Activated naive CD4-positive, alpha-beta T cell treated with anti-CD3 and anti-CD28 coated beads, Interleukin-2, amount 50 U/mL, for 24 hours (primary cell): Measurements from ENCODE around the gene PLAAT3.
A peak's percentile ranks its signal among the peaks of the same experiment; 100 is the strongest.
"Not testable (repeated sequence)": the region's sequence is repeated elsewhere in the genome, so short reads cannot be mapped to it uniquely, and the experiment has no call there.

ENCODE experiments used
- H3K27ac Mint-ChIP-seq: one replicate; pipeline ENCODE4 v1.8.0; 2021; ENCODE audit warnings: mild to moderate bottlenecking, mixed read lengths
- H3K27me3 Mint-ChIP-seq: one replicate; pipeline ENCODE4 v1.8.0; 2021; ENCODE audit warnings: mixed read lengths
- H3K36me3 Mint-ChIP-seq: one replicate; pipeline ENCODE4 v1.8.0; 2021; ENCODE audit warnings: mixed read lengths
- H3K4me1 Mint-ChIP-seq: one replicate; pipeline ENCODE4 v1.8.0; 2021; ENCODE audit warnings: mixed read lengths
- H3K4me3 Mint-ChIP-seq: one replicate; pipeline ENCODE4 v1.8.0; 2021; ENCODE audit warnings: mild to moderate bottlenecking, mixed read lengths
- H3K9me3 Mint-ChIP-seq: one replicate; pipeline ENCODE4 v1.8.0; 2021; ENCODE audit warnings: mixed read lengths

Gene PLAAT3

GRCh38 chr11:63542506-63542905, 71.7 kb downstream of the PLAAT3 start:
- H3K4me1 Mint-ChIP-seq, result peaks cover 62% of the 10 kb centered on the region
- peak overlapping the region; percentile 48 for H3K27ac Mint-ChIP-seq
- H3K27me3 Mint-ChIP-seq, H3K9me3 Mint-ChIP-seq, H3K4me3 Mint-ChIP-seq: not testable (repeated sequence)
- H3K36me3 Mint-ChIP-seq, result peaks cover 16% of the 10 kb centered on the region

- Mint-ChIP-seq H3K4me3 (peak overlapping the region; percentile 83), H3K9me3 (no peaks in the 10 kb centered on the region), H3K4me1 (peaks cover 92% of the 10 kb centered on the region), H3K36me3 (peaks cover 3% of the 10 kb centered on the region), H3K27me3 (no peaks in the 10 kb centered on the region), H3K27ac (peak overlapping the region; percentile 94)
These were observed 76.7 kb downstream of the PLAAT3 start for GRCh38 chr11:63537293-63538101.

- Mint-ChIP-seq H3K4me1 (peaks cover 92% of the 10 kb centered on the region), H3K4me3 (peak within 1 kb of the TSS; percentile 83)
These were observed 77.5 kb downstream of the PLAAT3 start, which contains the start of gene PLAAT4 for GRCh38 chr11:63536669-63537292. TSS of gene PLAAT4 (plus strand) at chr11:63536808. CDS start at chr11:63536869, 61 bp downstream.

GRCh38 chr11:63535734-63536133, 78.5 kb downstream of the PLAAT3 start:
- Mint-ChIP-seq H3K9me3 (no peaks in the 10 kb centered on the region), H3K27me3 (no peaks in the 10 kb centered on the region), H3K4me1 (peaks cover 96% of the 10 kb centered on the region), H3K36me3 (peaks cover 3% of the 10 kb centered on the region), H3K4me3 (peak overlapping the region; percentile 83), H3K27ac (peak overlapping the region; percentile 94)

More at GRCh38 chr11:63536669-63537292, 77.5 kb downstream of the PLAAT3 start, which contains the start of gene PLAAT4:
- H3K9me3 Mint-ChIP-seq, result no peaks in the 10 kb centered on the region
- H3K27ac Mint-ChIP-seq, result peak within 1 kb of the TSS; percentile 94
- peaks cover 3% of the 10 kb centered on the region for H3K36me3 Mint-ChIP-seq
- H3K27me3 Mint-ChIP-seq, result no peaks in the 10 kb centered on the region

GRCh38 chr11:63534895-63535461, 79.3 kb downstream of the PLAAT3 start:
- H3K4me3 Mint-ChIP-seq, result peak overlapping the region; percentile 30
- H3K36me3 Mint-ChIP-seq, result no peaks in the 10 kb centered on the region
- H3K9me3 Mint-ChIP-seq, result no peaks in the 10 kb centered on the region
- peaks cover 93% of the 10 kb centered on the region for H3K4me1 Mint-ChIP-seq
- H3K27me3 Mint-ChIP-seq, result no peaks in the 10 kb centered on the region
- peak overlapping the region; percentile 51 for H3K27ac Mint-ChIP-seq

- peaks cover 93% of the 10 kb centered on the region for H3K4me1 Mint-ChIP-seq
- no peaks in the 10 kb centered on the region for H3K9me3 Mint-ChIP-seq
- H3K4me3 Mint-ChIP-seq, result peak overlapping the region; percentile 39
- no peaks in the 10 kb centered on the region for H3K27me3 Mint-ChIP-seq
- peak overlapping the region; percentile 91 for H3K27ac Mint-ChIP-seq
- no peaks in the 10 kb centered on the region for H3K36me3 Mint-ChIP-seq
These were observed 80.2 kb downstream of the PLAAT3 start for GRCh38 chr11:63534076-63534475.

- no peaks in the 10 kb centered on the region for H3K36me3 Mint-ChIP-seq
- H3K27me3 Mint-ChIP-seq, result no peaks in the 10 kb centered on the region
- H3K4me1 Mint-ChIP-seq, result peaks cover 89% of the 10 kb centered on the region
- no peak overlapping the region for H3K27ac Mint-ChIP-seq
- H3K9me3 Mint-ChIP-seq, result no peaks in the 10 kb centered on the region
- no peak overlapping the region for H3K4me3 Mint-ChIP-seq
These were observed 81.3 kb downstream of the PLAAT3 start for GRCh38 chr11:63532799-63533475.

- Mint-ChIP-seq H3K27ac (peak overlapping the region; percentile 15), H3K9me3 (no peaks in the 10 kb centered on the region), H3K27me3 (no peaks in the 10 kb centered on the region), H3K4me3 (peak overlapping the region; percentile 67), H3K36me3 (no peaks in the 10 kb centered on the region), H3K4me1 (peaks cover 86% of the 10 kb centered on the region)
These were observed 82.1 kb downstream of the PLAAT3 start for GRCh38 chr11:63532117-63532516.

- H3K27me3 Mint-ChIP-seq, H3K9me3 Mint-ChIP-seq, H3K36me3 Mint-ChIP-seq: not testable (repeated sequence)
- Mint-ChIP-seq H3K4me3 (peak overlapping the region; percentile 70), H3K27ac (peak overlapping the region; percentile 93), H3K4me1 (peaks cover 79% of the 10 kb centered on the region)
These were observed 83.0 kb downstream of the PLAAT3 start for GRCh38 chr11:63531074-63531792.

GRCh38 chr11:63530021-63530420, 84.2 kb downstream of the PLAAT3 start:
- H3K4me1 Mint-ChIP-seq, result peaks cover 67% of the 10 kb centered on the region
- no peaks in the 10 kb centered on the region for H3K27me3 Mint-ChIP-seq
- H3K36me3 Mint-ChIP-seq, result no peaks in the 10 kb centered on the region
- H3K27ac Mint-ChIP-seq, result peak overlapping the region; percentile 41
- no peaks in the 10 kb centered on the region for H3K9me3 Mint-ChIP-seq
- no peak overlapping the region for H3K4me3 Mint-ChIP-seq

GRCh38 chr11:63529373-63529772, 84.9 kb downstream of the PLAAT3 start:
- Mint-ChIP-seq H3K27ac (peak overlapping the region; percentile 88), H3K4me1 (peaks cover 61% of the 10 kb centered on the region)
- not testable (repeated sequence) for H3K36me3 Mint-ChIP-seq, H3K27me3 Mint-ChIP-seq, H3K9me3 Mint-ChIP-seq, H3K4me3 Mint-ChIP-seq

GRCh38 chr11:63528729-63529278, 85.4 kb downstream of the PLAAT3 start:
- Mint-ChIP-seq H3K4me1 (peaks cover 55% of the 10 kb centered on the region), H3K27ac (peak overlapping the region; percentile 2)
- H3K36me3 Mint-ChIP-seq, H3K4me3 Mint-ChIP-seq, H3K27me3 Mint-ChIP-seq, H3K9me3 Mint-ChIP-seq: not testable (repeated sequence)

- H3K27me3 Mint-ChIP-seq, H3K4me3 Mint-ChIP-seq, H3K27ac Mint-ChIP-seq, H3K36me3 Mint-ChIP-seq, H3K9me3 Mint-ChIP-seq: not testable (repeated sequence)
- peaks cover 49% of the 10 kb centered on the region for H3K4me1 Mint-ChIP-seq
These were observed 86.1 kb downstream of the PLAAT3 start for GRCh38 chr11:63528156-63528555.

- Mint-ChIP-seq H3K27me3 (no peaks in the 10 kb centered on the region), H3K36me3 (no peaks in the 10 kb centered on the region), H3K4me1 (peaks cover 44% of the 10 kb centered on the region), H3K4me3 (no peak overlapping the region), H3K9me3 (peaks cover 4% of the 10 kb centered on the region), H3K27ac (no peak overlapping the region)
These were observed 86.6 kb downstream of the PLAAT3 start for GRCh38 chr11:63527667-63528066.
